ENCODE measurements around the gene ENPP7. TPM values are rescaled to one million over a fixed set of nuclear protein-coding genes. Genes with fewer than 3 reads are reported as not detected.

ENPP7 gene
- total and polyA plus RNA-seq, 2 donors from 2014 or later, result 0.94 to 3.7 TPM

- H3K27me3 ChIP-seq (ENCODE audit: control insufficient read depth, insufficient read depth, low read length), result peaks cover 31% of the 10 kb centered on the region
- H3K27ac ChIP-seq (ENCODE audit: low read depth in 2 of 2, low read length in 2 of 2), result no peak overlapping the region
- peaks cover 0 to 2% (median 0%) of the 10 kb centered on the region in 3 donors for H3K36me3 ChIP-seq (ENCODE audit: control insufficient read depth in 2 of 3, insufficient read depth in 3 of 3, low read length in 3 of 3)
- DNase-seq (peak in 4 of 5 donors; percentile 38 to 73 (median 40)), FAIRE-seq (no peak)
- H3K4me3 ChIP-seq (ENCODE audit: low read length in 3 of 3), result no peak overlapping the region
- H3K4me1 ChIP-seq (ENCODE audit: control insufficient read depth in 2 of 3, insufficient read depth in 2 of 3, low read depth in 1 of 3, low read length in 3 of 3), result peaks cover 0 to 2% (median 2%) of the 10 kb centered on the region in 3 donors
- no peaks in the 10 kb centered on the region for H3K9me3 ChIP-seq (ENCODE audit: control insufficient read depth in 2 of 3, insufficient read depth in 1 of 3, low read length in 3 of 3)
- no peak overlapping the region for H3K9ac ChIP-seq (ENCODE audit: low read length in 3 of 3)
- intact Hi-C loops (cut with DNase I), result no loop called here
- TF ChIP-seq CTCF (IDR thresholded peaks at IDR 0.05; ENCODE audit: borderline replicate concordance, extremely low read depth, insufficient read depth), result no peak
These were observed 60.3 kb downstream of the ENPP7 start for GRCh38 chr17:79790805-79791734.

GRCh38 chr17:79791735-79792161, 61.0 kb downstream of the ENPP7 start:
- DNase-seq (peak in 1 of 5 donors; percentile 75), FAIRE-seq (no peak)
- Histone ChIP-seq H3K36me3 (ENCODE audit: control insufficient read depth in 2 of 3, insufficient read depth in 3 of 3, low read length in 3 of 3) (peaks cover 0 to 2% (median 0%) of the 10 kb centered on the region in 3 donors), H3K4me1 (ENCODE audit: control insufficient read depth in 2 of 3, insufficient read depth in 2 of 3, low read depth in 1 of 3, low read length in 3 of 3) (peaks cover 0 to 4% (median 2%) of the 10 kb centered on the region in 3 donors), H3K9me3 (ENCODE audit: control insufficient read depth in 2 of 3, insufficient read depth in 1 of 3, low read length in 3 of 3) (no peaks in the 10 kb centered on the region), H3K9ac (ENCODE audit: low read length in 3 of 3) (no peak overlapping the region), H3K27ac (ENCODE audit: low read depth in 2 of 2, low read length in 2 of 2) (no peak overlapping the region), H3K27me3 (ENCODE audit: control insufficient read depth, insufficient read depth, low read length) (peaks cover 31% of the 10 kb centered on the region), H3K4me3 (ENCODE audit: low read length in 3 of 3) (no peak overlapping the region)
- intact Hi-C loops (cut with DNase I), result no loop called here
- no peak for TF ChIP-seq CTCF (IDR thresholded peaks at IDR 0.05; ENCODE audit: borderline replicate concordance, extremely low read depth, insufficient read depth)

Small RNA genes within 50 kb of the gene (microRNA-seq; reads per million reads assigned to microRNA genes)
- not detected for gene MIR4739

Other genes with a start within 250 kb of the ENPP7 start
- not detected for gene RBFOX3, start 119.9 kb upstream of the ENPP7 start, total RNA-seq
- gene RBFOX3, start 119.9 kb upstream of the ENPP7 start, polyA plus RNA-seq (ENCODE audit: insufficient read depth, low read depth, low replicate concordance), result not detected
- gene CBX2, start 47.2 kb downstream of the ENPP7 start, total RNA-seq, result 3.5 TPM
- 2.2 TPM for gene CBX2, start 47.2 kb downstream of the ENPP7 start, polyA plus RNA-seq (ENCODE audit: insufficient read depth, low read depth, low replicate concordance)
- gene CBX8, start 66.1 kb downstream of the ENPP7 start, total RNA-seq, result 6.2 TPM
- 3.5 TPM for gene CBX8, start 66.1 kb downstream of the ENPP7 start, polyA plus RNA-seq (ENCODE audit: insufficient read depth, low read depth, low replicate concordance)
- gene CBX4, start 108.5 kb downstream of the ENPP7 start, total RNA-seq, result 26.8 TPM
- gene CBX4, start 108.5 kb downstream of the ENPP7 start, polyA plus RNA-seq (ENCODE audit: insufficient read depth, low read depth, low replicate concordance), result 7.1 TPM